HG03342 (cell line): Measurements from ENCODE around the gene ANLN.
"Not testable (repeated sequence)": the region's sequence is repeated elsewhere in the genome, so short reads cannot be mapped to it uniquely, and the experiment has no call there.

ENCODE experiments used
- ATAC-seq: cut with Tn5 transposase; IDR thresholded peaks from one replicate; pipeline ENCODE4 v1.9.1; 2021; ENCODE audit warnings: mild to moderate bottlenecking, moderate library complexity; ENCODE audit not compliant: unreplicated experiment

Gene ANLN

DNA sequence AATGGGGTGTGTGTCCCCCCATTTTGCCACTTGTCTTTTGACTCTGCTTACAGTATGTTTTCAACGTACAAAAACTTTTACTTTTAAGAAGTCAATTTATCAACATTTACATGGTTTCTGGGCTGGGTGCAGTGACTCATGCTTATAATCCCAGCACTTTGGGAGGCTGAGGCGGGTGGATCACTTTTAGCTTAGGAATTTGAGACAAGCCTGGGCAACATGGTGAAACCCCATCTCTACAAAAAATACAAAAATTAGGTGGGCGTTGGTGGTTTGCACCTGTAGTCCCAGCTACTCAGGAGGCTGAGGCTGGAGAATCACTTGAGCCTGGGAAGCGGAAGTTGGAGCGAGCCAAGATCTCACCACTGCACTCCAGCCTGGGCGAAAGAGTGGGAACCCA, 107.5 kb downstream of the ANLN start:
- not testable (repeated sequence) for ATAC-seq

DNA sequence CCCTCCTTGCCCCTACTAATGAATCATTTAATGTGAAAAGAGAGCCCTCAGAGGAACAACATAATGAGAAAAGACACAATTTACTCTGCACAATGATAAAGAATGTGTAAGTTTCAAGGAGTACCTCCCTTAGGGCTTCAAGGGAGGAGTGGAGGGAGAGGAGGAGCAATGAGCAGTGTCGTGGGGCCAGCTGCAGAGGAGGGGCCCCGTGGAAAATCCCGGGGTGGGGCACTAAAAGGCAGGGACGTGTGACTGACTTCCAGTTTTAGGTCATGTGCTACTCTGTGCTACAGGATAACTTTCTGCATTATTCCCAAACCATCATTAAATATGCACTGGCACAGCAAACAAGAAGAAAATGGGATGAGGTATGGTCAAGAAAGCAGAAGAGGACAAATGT, 108.1 kb downstream of the ANLN start:
- ATAC-seq: no peak
